Stomach smooth muscle (tissue), 2 donors: Measurements from ENCODE around the gene FMNL1.

Experiments
- H3K27ac ChIP-seq: one replicate; pipeline ENCODE4 v1.7.0; 2013; ENCODE audit warnings: mild to moderate bottlenecking, low read length, inconsistent platforms
- H3K27me3 ChIP-seq, 2 donors: one replicate each; pipeline ENCODE4 v1.7.0; 2013; ENCODE audit warnings: low read length in 2 of 2; ENCODE audit not compliant: insufficient read depth in 2 of 2, control insufficient read depth in 1 of 2
- H3K36me3 ChIP-seq, 2 donors: one replicate each; pipeline ENCODE4 v1.7.0; 2013; ENCODE audit warnings: low read length in 2 of 2; ENCODE audit not compliant: control insufficient read depth in 2 of 2, insufficient read depth in 2 of 2
- H3K4me1 ChIP-seq: one replicate; pipeline ENCODE4 v1.7.0; 2013; ENCODE audit warnings: low read length; ENCODE audit not compliant: control insufficient read depth, insufficient read depth
- H3K4me3 ChIP-seq, 2 donors: one replicate each; pipeline ENCODE4 v1.7.0; 2013; ENCODE audit warnings: low read length in 2 of 2
- H3K9ac ChIP-seq, 2 donors: one replicate each; pipeline ENCODE4 v1.7.0; 2013; ENCODE audit warnings: low read length in 2 of 2, mild to moderate bottlenecking in 1 of 2
- H3K9me3 ChIP-seq, 2 donors: one replicate each; pipeline ENCODE4 v1.7.0; 2013; ENCODE audit warnings: low read length in 2 of 2; ENCODE audit not compliant: control insufficient read depth in 2 of 2
- donor health status: healthy.
- donor health status: Pancreatic carcinoma.

Gene FMNL1

DNA sequence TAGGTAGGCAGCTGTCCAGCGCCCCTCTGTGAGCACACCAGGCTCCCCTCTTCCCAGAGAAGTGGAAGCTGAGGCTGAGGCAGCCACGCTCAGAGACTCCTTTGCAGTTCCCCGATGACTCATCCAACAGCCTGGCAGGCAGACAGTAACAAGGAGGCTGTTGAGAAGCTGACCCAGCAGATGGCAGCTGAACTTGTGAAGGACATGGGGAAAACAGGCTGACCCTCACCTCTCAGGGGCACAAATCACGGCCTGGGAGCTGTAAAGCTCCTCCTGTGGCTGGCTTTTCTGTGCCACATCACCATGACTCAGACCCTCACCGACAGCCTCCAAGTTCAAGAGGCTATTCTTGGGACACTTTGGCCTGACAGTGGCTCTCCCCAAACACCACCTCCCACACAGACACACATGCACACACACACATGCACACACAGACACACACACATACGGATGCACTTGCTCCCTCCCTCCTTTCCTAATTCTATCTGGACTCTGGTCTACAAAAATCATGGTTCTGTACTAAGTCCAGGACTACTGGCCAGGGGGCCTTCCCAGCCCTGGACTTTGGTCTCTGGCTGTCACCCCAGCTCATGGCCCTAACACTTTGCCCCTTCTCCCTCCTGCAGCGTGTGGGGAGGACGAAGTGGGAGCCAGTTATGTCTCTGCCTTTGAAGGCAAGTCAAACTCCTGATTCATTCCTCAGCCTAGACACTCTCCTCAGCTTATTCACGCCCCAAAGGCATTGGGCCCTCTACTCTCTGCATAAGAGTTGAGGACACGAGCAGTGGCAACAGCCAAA is 71.9 kb downstream of the FMNL1 start:
- H3K4me3 ChIP-seq, result peak overlapping the region; percentile 20 to 47
- peaks cover 91% of the 10 kb centered on the region for H3K4me1 ChIP-seq
- peak overlapping the region; percentile 96 for H3K27ac ChIP-seq
- peak overlapping the region; percentile 62 to 68 for H3K9ac ChIP-seq
- H3K27me3 ChIP-seq, result no peaks in the 10 kb centered on the region
- peaks cover 8 to 10% of the 10 kb centered on the region in 2 donors for H3K36me3 ChIP-seq
- no peaks in the 10 kb centered on the region for H3K9me3 ChIP-seq

DNA sequence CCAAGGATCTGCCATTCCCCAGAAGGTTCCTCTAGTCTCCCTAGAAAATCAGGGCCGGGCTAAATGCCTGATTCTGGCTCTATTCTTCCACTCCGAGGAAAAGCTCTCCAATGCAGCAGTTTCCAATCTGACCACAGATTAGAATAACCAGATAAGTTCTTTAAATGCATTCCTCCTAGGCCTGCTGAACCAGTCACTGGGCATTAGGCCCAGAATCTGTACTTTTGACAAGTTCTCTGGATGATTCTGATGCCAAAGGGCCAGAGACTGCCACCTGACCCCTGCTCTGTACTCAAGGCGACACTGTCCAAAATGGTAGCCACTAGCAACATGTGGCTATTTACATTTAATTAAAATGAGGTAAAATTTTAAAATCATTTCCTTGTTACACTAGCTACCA is 72.8 kb downstream of the FMNL1 start:
- H3K9me3 ChIP-seq, result no peaks in the 10 kb centered on the region
- H3K4me3 ChIP-seq, result peak overlapping the region in 1 of 2 donors; percentile 47
- H3K9ac ChIP-seq, result peak overlapping the region; percentile 42 to 62
- H3K27me3 ChIP-seq, result no peaks in the 10 kb centered on the region
- peak overlapping the region; percentile 96 for H3K27ac ChIP-seq
- peaks cover 8 to 13% of the 10 kb centered on the region in 2 donors for H3K36me3 ChIP-seq
- peaks cover 91% of the 10 kb centered on the region for H3K4me1 ChIP-seq

DNA sequence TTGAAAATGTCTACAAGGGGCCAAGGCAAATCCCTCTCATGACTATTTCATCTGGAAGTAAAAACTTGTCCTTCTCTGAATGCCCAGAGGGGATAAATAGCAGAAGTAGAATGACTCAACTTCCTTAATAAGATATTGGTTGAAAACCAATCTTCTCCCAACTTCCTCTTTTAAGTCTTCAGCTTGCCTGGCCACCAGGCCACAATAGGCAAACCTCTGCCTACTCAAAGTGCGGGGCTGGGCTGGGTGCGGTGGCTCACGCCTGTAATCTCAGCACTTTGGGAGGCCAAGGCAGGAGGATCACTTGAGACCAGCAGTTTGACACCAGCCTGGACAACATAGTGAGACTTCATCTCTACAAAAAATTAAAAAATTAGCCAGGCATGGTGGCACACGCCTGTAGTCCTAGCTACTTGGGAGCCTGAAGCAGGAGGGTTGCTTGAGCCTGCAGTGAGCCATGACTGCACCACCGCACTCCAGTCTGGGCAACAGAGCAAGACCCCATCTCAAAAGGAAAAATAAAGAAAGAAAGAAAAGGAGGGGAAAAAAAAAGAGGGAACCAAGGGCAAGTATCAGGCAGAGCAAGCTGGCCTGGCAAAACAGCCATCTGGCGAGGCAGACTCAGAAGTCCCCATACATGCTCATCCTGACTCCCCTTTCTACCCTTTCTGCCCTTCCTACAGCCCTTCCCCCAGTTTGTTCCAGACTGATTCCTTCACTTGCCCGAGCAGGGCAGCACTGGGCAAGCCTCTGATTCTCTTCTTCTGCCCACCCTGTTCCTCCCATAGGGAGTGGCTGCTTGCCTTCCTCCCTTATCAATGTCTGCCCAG is 74.5 kb downstream of the FMNL1 start:
- peak overlapping the region; percentile 47 to 54 for H3K9ac ChIP-seq
- peaks cover 0 to 3% of the 10 kb centered on the region in 2 donors for H3K36me3 ChIP-seq
- H3K27me3 ChIP-seq, result no peaks in the 10 kb centered on the region
- peaks cover 85% of the 10 kb centered on the region for H3K4me1 ChIP-seq
- H3K4me3 ChIP-seq, result peak overlapping the region; percentile 25 to 29
- peak overlapping the region; percentile 96 for H3K27ac ChIP-seq
- no peaks in the 10 kb centered on the region for H3K9me3 ChIP-seq

DNA sequence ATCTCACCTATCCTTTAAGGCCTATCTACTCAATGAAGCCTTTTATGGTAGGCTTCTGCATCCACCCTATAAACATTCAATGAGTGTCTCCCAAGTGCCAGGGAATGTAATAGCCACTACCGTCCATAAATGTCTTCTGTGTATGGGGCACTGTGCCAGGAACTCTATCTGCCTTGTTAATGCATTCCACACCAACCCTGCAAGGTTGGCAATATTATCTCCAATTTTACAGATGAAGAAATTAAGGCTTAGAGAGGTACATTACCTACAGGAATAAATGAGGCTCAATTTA is 75.1 kb downstream of the FMNL1 start:
- Histone ChIP-seq H3K27me3 (no peaks in the 10 kb centered on the region), H3K9ac (peak overlapping the region; percentile 47 to 54), H3K9me3 (no peaks in the 10 kb centered on the region), H3K4me1 (peaks cover 79% of the 10 kb centered on the region), H3K4me3 (peak overlapping the region in 1 of 2 donors; percentile 29), H3K27ac (peak overlapping the region; percentile 96), H3K36me3 (peaks cover 0 to 3% of the 10 kb centered on the region in 2 donors)
